Heart left ventricle (tissue), 16 donors: ENCODE measurements around the gene MYOM1. TPM values are rescaled to one million over a fixed set of nuclear protein-coding genes. Genes with fewer than 3 reads are reported as not detected.

Experiments used
- ATAC-seq, 4 donors: fragments of 200-7000 bp; cut with Tn5 transposase; one replicate each; pipeline ENCODE4 v1.9.1; 2020 to 2022; ENCODE audit warnings: moderate library complexity in 4 of 4, mild to moderate bottlenecking in 3 of 4, moderate number of reproducible peaks in 1 of 4
- DNase-seq, 5 donors: peaks; one replicate each; pipeline ENCODE4 v3.0.0-alpha.2; 2020
- H3K27ac ChIP-seq, 12 donors: fragments of 200-600 bp; sonication (generic) in 4 of 12; one replicate each; pipeline versions ENCODE4 v1.5.0 to v1.8.0; 2016 to 2022; ENCODE audit warnings: mild to moderate bottlenecking in 2 of 12
- H3K27me3 ChIP-seq, 9 donors: fragments of 200-600 bp; sonication (generic) in 2 of 9; one replicate each; pipeline versions ENCODE4 v1.5.1 to v1.8.0; 2016 to 2022; ENCODE audit warnings: mild to moderate bottlenecking in 3 of 9
- H3K36me3 ChIP-seq, 9 donors: fragments of 200-600 bp; sonication (generic) in 2 of 9; one replicate each; pipeline versions ENCODE4 v1.5.0 to v1.8.0; 2018 to 2022; ENCODE audit warnings: mild to moderate bottlenecking in 2 of 9
- H3K4me1 ChIP-seq, 12 donors: fragments of 200-600 bp; sonication (generic) in 4 of 12; one replicate each; pipeline versions ENCODE4 v1.5.0 to v1.8.0; 2016 to 2022; ENCODE audit warnings: mild to moderate bottlenecking in 3 of 12
- H3K4me3 ChIP-seq, 12 donors: fragments of 200-600 bp; sonication (generic) in 4 of 12; one replicate each; pipeline versions ENCODE4 v1.5.0 to v1.8.0; 2017 to 2022; ENCODE audit warnings: mild to moderate bottlenecking in 9 of 12, moderate library complexity in 4 of 12
- H3K9me3 ChIP-seq, 12 donors: fragments of 200-600 bp; sonication (generic) in 4 of 12; one replicate each; pipeline versions ENCODE4 v1.5.0 to v1.8.0; 2016 to 2022; ENCODE audit warnings: mild to moderate bottlenecking in 1 of 12
- CTCF ChIP-seq, 12 donors: fragments of 200-600 bp; sonication (generic) in 4 of 12; IDR thresholded peaks; one replicate each; pipeline versions ENCODE4 v1.5.0 to v1.8.0; 2018 to 2022; ENCODE audit warnings: antibody characterized with exemption in 12 of 12, mild to moderate bottlenecking in 5 of 12
- POLR2A ChIP-seq, 2 donors: fragments of 450-650 bp; IDR thresholded peaks; one replicate each; pipeline ENCODE4 v1.6.1; 2017; ENCODE audit warnings: antibody characterized with exemption in 2 of 2, mild to moderate bottlenecking in 2 of 2, moderate library complexity in 2 of 2
- WGBS, 4 donors: extraction: QIAGEN DNeasy Blood & Tissue Kit in 2 of 4; methylation state at CpG; one replicate each; pipeline versions ENCODE4 v1.1.5 to v1.1.7; 2013 to 2018; 5-methylcytosine and 5-hydroxymethylcytosine counted together
- intact Hi-C, 10 donors: fragments of 100-400 bp; cut with DNase I; formaldehyde crosslinking; loops; one replicate each; pipeline versions ENCODE4 v1.11.1 to v1.14.2; 2022
- polyA plus RNA-seq, 2 donors: library from polyadenylated mRNA; stranded (reverse); fragments of 200-250 nt; gene quantifications; one replicate each; pipeline ENCODE4 v1.2.3, GENCODE V29; 2013
- total RNA-seq, 9 donors: library from RNA; depleted of rRNA in 2 of 9; stranded (reverse); fragments of >200 nt in 2 of 9; fragmentation: NEBNext Ultra II Directional in 3 of 9; extraction: Animal tissue kit (Norgen Biotek cat#: 25700) in 3 of 9; gene quantifications; one replicate each; pipeline versions ENCODE4 v1.1.0 to v1.2.4, GENCODE V29; 2016 to 2023
- donor health status: ischemic (EF 13 %, LVEDD 7.1; RV severe dilation, severe dysfunction).
- donor health status: healthy with polysubstance abuse.
- donor health status: DM: no; HTN: yes; CAD: no.
- donor health status: DM: no; HTN: no; CAD: no.
- donor health status: ischemic (EF 25% LVEDD 6.9; RV normal size, moderate dysfunction).
- donor health status: ischemic (EF 25% LVEDD 5.7; RV mildly dilated, moderate dysfunction).
- donor health status: healthy.
- donor health status: DM: yes; HTN: yes; CAD: no.
- donor health status: ischemic (EF 35%, LVEDD 5.7; RV mildly dilated, moderate dysfunction).
- donor health status: nonischemic (EF 11% LVEDD 7.7; RV severe dilation, severe dysfunction).
- donor health status: DM: yes; HTN: yes; CAD: no.
- donor health status: PGD.
- donor health status: ischemic (EF 29% LVEDD 5.4; RV normal size, mild dysfunction).
- donor health status: nonischemic (EF 23%, LVEDD 6.1; RV moderate dilation, normal function).

MYOM1 gene
- total and polyA plus RNA-seq, 11 donors, result 112 to 1,344 (median 801) TPM

GRCh38 chr18:3126457-3127097 lies 93.2 kb downstream of the MYOM1 start:
- Histone ChIP-seq H3K36me3 (peaks cover 0 to 100% (median 54%) of the 10 kb centered on the region in 9 donors), H3K4me1 (peaks cover 0 to 4% (median 0%) of the 10 kb centered on the region in 12 donors), H3K27me3 (no peaks in the 10 kb centered on the region), H3K4me3 (no peak overlapping the region), H3K9me3 (no peaks in the 10 kb centered on the region), H3K27ac (peak overlapping the region in 1 of 12 donors; percentile 5)
- no peak for TF ChIP-seq CTCF (IDR thresholded peaks at IDR 0.05)
- TF ChIP-seq POLR2A (IDR thresholded peaks at IDR 0.05), result no peak
- WGBS, 4 donors, result 82 to 88% (median 83%) methylated on average over 9 of the region's 9 CpGs
- ATAC-seq, result peak in 1 of 4 donors; percentile 48
- DNase-seq, result no peak
- intact Hi-C loops, result loop anchor here in 7 of 10 donors (2.0 to 10.0 kb wide), 3 partner anchors 192 to 194 kb away; no protein-coding TSS in a partner anchor

- WGBS, 4 donors, result 98 to 100% (median 98%) methylated on average over 1 of the region's 1 CpG
- no peak for DNase-seq
- Histone ChIP-seq H3K27me3 (no peaks in the 10 kb centered on the region), H3K4me1 (peaks cover 0 to 5% (median 0%) of the 10 kb centered on the region in 12 donors), H3K27ac (no peak overlapping the region), H3K9me3 (no peaks in the 10 kb centered on the region), H3K4me3 (no peak overlapping the region), H3K36me3 (peaks cover 0 to 100% (median 55%) of the 10 kb centered on the region in 9 donors)
- no peak for TF ChIP-seq POLR2A (IDR thresholded peaks at IDR 0.05)
- ATAC-seq, result no peak
- intact Hi-C loops, result loop anchor here in 6 of 10 donors (5.0 to 10.0 kb wide), 2 partner anchors 190 to 193 kb away; no protein-coding TSS in a partner anchor
Observed at GRCh38 chr18:3124822-3125221, 94.9 kb downstream of the MYOM1 start.

GRCh38 chr18:3122851-3123250 lies 96.9 kb downstream of the MYOM1 start:
- ATAC-seq, result no peak
- intact Hi-C loops, result loop anchor here in 1 of 10 donors (10.0 kb wide), 1 partner anchor 188 kb away; no protein-coding TSS in a partner anchor

GRCh38 chr18:3121259-3121658 lies 98.5 kb downstream of the MYOM1 start:
- intact Hi-C loops, result loop anchor here in 1 of 10 donors (10.0 kb wide), 1 partner anchor 186 kb away; no protein-coding TSS in a partner anchor
- Histone ChIP-seq H3K4me1 (peaks cover 0 to 5% (median 0%) of the 10 kb centered on the region in 12 donors), H3K27ac (no peak overlapping the region), H3K4me3 (no peak overlapping the region), H3K27me3 (no peaks in the 10 kb centered on the region), H3K9me3 (no peaks in the 10 kb centered on the region), H3K36me3 (peaks cover 0 to 99% (median 53%) of the 10 kb centered on the region in 9 donors)
- no peak for DNase-seq
- 60 to 72% (median 64%) methylated on average over 2 of the region's 2 CpGs for WGBS, 4 donors
- ATAC-seq, result no peak
- TF ChIP-seq CTCF (IDR thresholded peaks at IDR 0.05) (no peak), POLR2A (IDR thresholded peaks at IDR 0.05) (no peak)

More at GRCh38 chr18:3122851-3123250, 96.9 kb downstream of the MYOM1 start:
- H3K4me1 ChIP-seq, result peaks cover 0 to 5% (median 0%) of the 10 kb centered on the region in 12 donors
- DNase-seq, result no peak
- no peaks in the 10 kb centered on the region for H3K27me3 ChIP-seq
- H3K36me3 ChIP-seq, result peaks cover 0 to 100% (median 60%) of the 10 kb centered on the region in 9 donors
- no peak overlapping the region for H3K4me3 ChIP-seq
- 93 to 97% (median 95%) methylated on average over 5 of the region's 5 CpGs for WGBS, 4 donors
- H3K27ac ChIP-seq, result no peak overlapping the region
- TF ChIP-seq POLR2A (IDR thresholded peaks at IDR 0.05), result no peak
- H3K9me3 ChIP-seq, result no peaks in the 10 kb centered on the region

GRCh38 chr18:3120356-3120755 lies 99.4 kb downstream of the MYOM1 start:
- H3K27ac ChIP-seq, result peak overlapping the region in 1 of 12 donors; percentile 16
- H3K27me3 ChIP-seq, result no peaks in the 10 kb centered on the region
- H3K36me3 ChIP-seq, result peaks cover 0 to 99% (median 55%) of the 10 kb centered on the region in 9 donors
- H3K4me1 ChIP-seq, result peaks cover 0 to 5% (median 0%) of the 10 kb centered on the region in 12 donors
- DNase-seq, result no peak
- intact Hi-C loops, result loop anchor here in 1 of 10 donors (10.0 kb wide), 1 partner anchor 186 kb away; no protein-coding TSS in a partner anchor
- 55 to 60% (median 57%) methylated on average over 9 of the region's 9 CpGs for WGBS, 4 donors
- no peak overlapping the region for H3K4me3 ChIP-seq
- ATAC-seq, result no peak
- H3K9me3 ChIP-seq, result no peaks in the 10 kb centered on the region
- TF ChIP-seq POLR2A (IDR thresholded peaks at IDR 0.05) (no peak), CTCF (IDR thresholded peaks at IDR 0.05) (no peak)
